Measurements from ENCODE around the gene CNDP1.

Gene CNDP1

GRCh38 chr18:74495581-74496507 is 38.5 kb upstream of the CNDP1 start, which contains the start of gene CNDP2 (continued):
- TF ChIP-seq PRDM6 (tag by site-specific recombination; IDR thresholded peaks at IDR 0.05) (no peak), ZNF223 (tag by site-specific recombination; IDR thresholded peaks at IDR 0.05) (no peak), GLIS2 (tag by site-specific recombination; IDR thresholded peaks at IDR 0.05) (peak; percentile 92), SP3 (tag by site-specific recombination; IDR thresholded peaks at IDR 0.05) (peak; percentile 100), ZNF530 (tag by site-specific recombination; IDR thresholded peaks at IDR 0.05; ENCODE audit: low read depth) (no peak), ZNF513 (tag by site-specific recombination; IDR thresholded peaks at IDR 0.05) (no peak), ZNF48 (tag by site-specific recombination; IDR thresholded peaks at IDR 0.05) (no peak), BCL11B (tag by site-specific recombination; IDR thresholded peaks at IDR 0.05; ENCODE audit: low read depth) (peak; percentile 63; the same call in 1 of the 2 replicates), TSHZ1 (tag by site-specific recombination; IDR thresholded peaks at IDR 0.05; ENCODE audit: borderline replicate concordance) (no peak), ZNF341 (tag by site-specific recombination; IDR thresholded peaks at IDR 0.05; ENCODE audit: low read depth) (no peak), ZNF416 (tag by site-specific recombination; IDR thresholded peaks at IDR 0.05) (no peak), TCF7L2 (IDR thresholded peaks at IDR 0.05; ENCODE audit: borderline replicate concordance, low read depth, low read length) (no peak), ZNF121 (tag by site-specific recombination; IDR thresholded peaks at IDR 0.05) (no peak), ZNF792 (tag by site-specific recombination; IDR thresholded peaks at IDR 0.05) (no peak), ZNF624 (tag by site-specific recombination; IDR thresholded peaks at IDR 0.05) (no peak), CTCF (tag by site-specific recombination; IDR thresholded peaks at IDR 0.05) (no peak), ZNF623 (tag by site-specific recombination; IDR thresholded peaks at IDR 0.05) (no peak), ZNF174 (tag by site-specific recombination; IDR thresholded peaks at IDR 0.05) (no peak), ZNF202 (tag by site-specific recombination; IDR thresholded peaks at IDR 0.05; ENCODE audit: borderline replicate concordance) (no peak), ZNF626 (tag by site-specific recombination; IDR thresholded peaks at IDR 0.05) (no peak), ZNF426 (tag by site-specific recombination; IDR thresholded peaks at IDR 0.05) (no peak), ZNF280C (tag by site-specific recombination; IDR thresholded peaks at IDR 0.05) (no peak), ZBTB44 (tag by site-specific recombination; IDR thresholded peaks at IDR 0.05) (no peak), BCL11A (tag by site-specific recombination; IDR thresholded peaks at IDR 0.05; ENCODE audit: low read depth) (no peak), ZNF114 (tag by site-specific recombination; IDR thresholded peaks at IDR 0.05) (no peak)

Measured in HEK293 (cell line).